T-helper 9 cell (primary cell): ENCODE results near the gene ALDOC.

Source experiments
- DNase-seq: peaks from one replicate; pipeline ENCODE4 v3.0.0-alpha.2; 2020

ALDOC gene

GRCh38 chr17:28530250-28530649 lies 46.4 kb downstream of the ALDOC start:
- DNase-seq, result no peak

DNA sequence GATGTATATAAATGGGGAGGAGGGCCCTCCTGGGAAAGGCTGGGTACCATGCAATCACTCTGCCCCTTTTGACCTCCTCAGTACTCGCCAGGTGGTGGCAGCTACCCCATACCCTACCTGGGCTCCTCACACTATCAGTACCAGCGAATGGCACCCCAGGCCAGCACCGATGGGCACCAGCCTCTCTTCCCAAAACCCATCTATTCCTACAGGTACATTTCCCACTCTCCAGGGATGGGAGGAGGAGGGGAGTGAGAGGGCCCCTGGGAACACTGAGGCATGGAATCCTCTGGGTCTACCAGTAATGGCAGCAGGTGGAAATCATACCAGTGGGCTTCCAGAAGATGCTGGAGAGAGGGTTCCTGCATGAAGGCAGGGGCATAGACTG lies 47.7 kb downstream of the ALDOC start:
- no peak for DNase-seq

- DNase-seq, result no peak
Observed at GRCh38 chr17:28528327-28529012, 48.2 kb downstream of the ALDOC start.

DNA sequence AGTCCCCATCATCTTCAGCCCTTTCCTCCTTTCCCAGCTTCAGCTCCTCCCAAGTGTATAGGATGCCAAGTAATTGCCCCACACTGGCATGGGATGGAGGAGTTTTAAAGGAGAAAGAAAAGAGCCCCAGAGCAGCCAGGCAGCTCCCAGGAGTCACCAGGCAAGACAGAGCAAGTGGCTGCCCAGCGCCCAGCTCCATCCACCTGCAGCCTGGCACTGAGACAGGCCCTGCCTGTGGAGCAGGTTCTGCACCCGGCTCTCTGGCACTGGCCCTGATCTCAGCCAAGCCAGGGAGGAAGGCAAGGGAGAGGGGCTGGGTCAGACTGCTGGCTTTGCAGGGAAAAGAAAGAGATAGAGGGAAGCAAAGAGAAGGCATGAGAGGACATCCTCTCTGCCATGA lies 48.8 kb downstream of the ALDOC start:
- no peak for DNase-seq

- no peak for DNase-seq
Observed at GRCh38 chr17:28527181-28527681, 49.5 kb downstream of the ALDOC start.

DNA sequence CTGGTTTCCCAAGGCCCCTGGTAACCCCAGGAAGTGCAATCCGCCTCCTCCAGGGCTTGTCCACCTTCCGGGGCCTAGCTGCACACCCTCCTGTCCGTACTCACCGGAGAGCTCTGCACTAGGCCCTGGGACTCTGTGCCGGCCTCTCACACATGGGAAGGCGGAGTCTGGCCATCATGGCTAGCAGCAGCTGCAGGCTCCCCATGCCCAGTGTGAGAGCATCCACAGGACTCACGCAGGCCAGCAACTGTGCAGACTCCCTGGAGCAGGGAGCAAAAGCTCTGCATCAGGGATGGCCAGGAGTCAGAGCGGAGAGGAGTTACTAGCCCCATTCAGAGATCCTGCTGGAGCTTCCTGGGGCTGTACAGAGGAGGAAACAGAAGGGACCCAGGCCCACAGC lies 50.3 kb downstream of the ALDOC start:
- DNase-seq, result no peak

DNA sequence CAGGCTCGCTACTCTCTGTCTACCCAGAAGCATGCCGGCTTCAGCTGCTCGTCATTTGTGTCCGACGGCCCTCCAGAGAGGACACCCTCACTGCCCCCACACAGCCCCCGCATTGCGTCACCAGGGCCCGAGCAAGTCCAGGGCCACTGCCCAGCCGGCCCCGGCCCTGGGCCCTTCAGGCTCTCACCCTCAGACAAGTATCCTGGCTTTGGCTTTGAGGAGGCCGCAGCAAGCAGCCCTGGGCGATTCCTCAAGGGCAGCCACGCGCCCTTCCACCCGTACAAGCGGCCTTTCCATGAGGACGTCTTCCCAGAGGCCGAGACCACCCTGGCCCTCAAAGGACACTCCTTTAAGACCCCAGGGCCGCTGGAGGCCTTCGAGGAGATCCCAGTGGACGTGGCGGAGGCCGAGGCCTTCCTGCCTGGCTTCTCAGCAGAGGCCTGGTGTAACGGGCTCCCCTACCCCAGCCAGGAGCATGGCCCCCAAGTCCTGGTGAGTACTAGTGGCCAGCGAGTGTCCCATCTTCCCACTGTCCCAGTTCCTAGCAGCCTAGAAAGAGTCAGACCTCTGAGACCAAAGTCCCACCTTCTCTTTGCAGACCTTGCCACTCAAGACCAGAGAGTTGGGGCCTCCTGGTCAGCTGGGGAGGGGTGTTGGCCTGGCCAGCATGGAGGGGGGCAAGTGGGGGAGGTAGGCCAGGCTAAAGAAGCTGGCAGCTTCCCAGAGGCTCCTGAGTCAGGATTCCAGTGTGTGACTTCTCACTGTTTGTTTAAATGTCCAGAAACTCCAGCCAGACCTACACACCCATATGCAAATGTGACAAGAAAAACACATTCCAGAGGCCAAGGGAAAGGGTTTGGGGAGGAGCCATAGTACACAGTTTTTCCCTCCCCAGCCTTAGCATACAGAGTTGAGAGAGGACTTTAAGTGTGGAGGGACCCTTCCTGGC lies 51.9 kb downstream of the ALDOC start:
- DNase-seq, result no peak

DNA sequence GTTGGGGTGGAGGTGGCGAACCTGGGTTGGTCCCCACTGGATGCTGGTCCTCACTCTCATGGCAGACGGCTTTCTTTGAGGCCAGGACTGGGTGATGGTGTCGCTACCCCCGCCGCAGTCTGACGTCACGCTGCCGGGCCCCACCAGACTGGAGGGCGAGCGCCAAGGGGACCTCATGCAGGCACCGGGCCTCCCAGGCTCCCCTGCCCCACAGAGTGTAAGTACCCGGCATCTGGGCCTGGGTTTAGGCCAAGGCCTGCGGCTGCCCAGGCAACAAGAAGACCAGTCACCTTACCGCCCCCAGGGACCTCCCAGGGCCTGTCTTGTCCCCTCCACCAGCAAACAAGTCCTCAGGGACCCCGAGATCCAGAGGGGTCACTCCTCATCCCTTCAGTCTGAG lies 52.8 kb downstream of the ALDOC start:
- no peak for DNase-seq

- no peak for DNase-seq
Observed at GRCh38 chr17:28523186-28523585, 53.5 kb downstream of the ALDOC start.
